ENCODE measurements around the gene CYP4F11.
"Not testable (repeated sequence)": the region's sequence is repeated elsewhere in the genome, so short reads cannot be mapped to it uniquely, and the experiment has no call there.

DNA sequence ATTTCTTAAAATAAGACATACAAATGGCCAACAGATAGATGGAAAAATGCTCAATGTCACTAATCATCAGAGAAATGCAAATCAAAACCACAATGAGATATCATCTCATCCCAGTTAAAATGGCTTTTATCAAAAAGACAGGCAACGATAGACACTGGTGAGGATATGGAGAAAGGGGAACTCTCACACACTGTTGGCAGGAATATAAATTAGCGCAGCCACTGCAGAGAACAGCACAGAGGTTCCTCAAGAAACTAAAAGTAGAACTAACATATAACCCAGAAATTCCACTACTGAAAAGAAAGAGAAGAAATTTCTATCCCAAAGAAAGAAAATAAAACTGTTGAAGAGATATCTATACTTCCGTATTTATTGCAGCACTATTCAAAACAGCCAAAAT lies 51.0 kb downstream of the CYP4F11 start:
- TF ChIP-seq EZH2phosphoT487 (IDR thresholded peaks at IDR 0.05; ENCODE audit: unreplicated experiment); POLR2AphosphoS5 (IDR thresholded peaks at IDR 0.05; ENCODE audit: low read depth); EZH2 (IDR thresholded peaks at IDR 0.05; ENCODE audit: low read depth, unreplicated experiment); JUNB (IDR thresholded peaks at IDR 0.05; ENCODE audit: unreplicated experiment); CREB1 (CRISPR knock-in tag; IDR thresholded peaks at IDR 0.05; ENCODE audit: low read depth): not testable (repeated sequence)
- TF ChIP-seq, protein P1, sequence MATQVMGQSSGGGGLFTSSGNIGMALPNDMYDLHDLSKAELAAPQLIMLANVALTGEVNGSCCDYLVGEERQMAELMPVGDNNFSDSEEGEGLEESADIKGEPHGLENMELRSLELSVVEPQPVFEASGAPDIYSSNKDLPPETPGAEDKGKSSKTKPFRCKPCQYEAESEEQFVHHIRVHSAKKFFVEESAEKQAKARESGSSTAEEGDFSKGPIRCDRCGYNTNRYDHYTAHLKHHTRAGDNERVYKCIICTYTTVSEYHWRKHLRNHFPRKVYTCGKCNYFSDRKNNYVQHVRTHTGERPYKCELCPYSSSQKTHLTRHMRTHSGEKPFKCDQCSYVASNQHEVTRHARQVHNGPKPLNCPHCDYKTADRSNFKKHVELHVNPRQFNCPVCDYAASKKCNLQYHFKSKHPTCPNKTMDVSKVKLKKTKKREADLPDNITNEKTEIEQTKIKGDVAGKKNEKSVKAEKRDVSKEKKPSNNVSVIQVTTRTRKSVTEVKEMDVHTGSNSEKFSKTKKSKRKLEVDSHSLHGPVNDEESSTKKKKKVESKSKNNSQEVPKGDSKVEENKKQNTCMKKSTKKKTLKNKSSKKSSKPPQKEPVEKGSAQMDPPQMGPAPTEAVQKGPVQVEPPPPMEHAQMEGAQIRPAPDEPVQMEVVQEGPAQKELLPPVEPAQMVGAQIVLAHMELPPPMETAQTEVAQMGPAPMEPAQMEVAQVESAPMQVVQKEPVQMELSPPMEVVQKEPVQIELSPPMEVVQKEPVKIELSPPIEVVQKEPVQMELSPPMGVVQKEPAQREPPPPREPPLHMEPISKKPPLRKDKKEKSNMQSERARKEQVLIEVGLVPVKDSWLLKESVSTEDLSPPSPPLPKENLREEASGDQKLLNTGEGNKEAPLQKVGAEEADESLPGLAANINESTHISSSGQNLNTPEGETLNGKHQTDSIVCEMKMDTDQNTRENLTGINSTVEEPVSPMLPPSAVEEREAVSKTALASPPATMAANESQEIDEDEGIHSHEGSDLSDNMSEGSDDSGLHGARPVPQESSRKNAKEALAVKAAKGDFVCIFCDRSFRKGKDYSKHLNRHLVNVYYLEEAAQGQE (IDR thresholded peaks at IDR 0.05; ENCODE audit: unreplicated experiment), result not testable (repeated sequence)
- TF ChIP-seq, protein P2, sequence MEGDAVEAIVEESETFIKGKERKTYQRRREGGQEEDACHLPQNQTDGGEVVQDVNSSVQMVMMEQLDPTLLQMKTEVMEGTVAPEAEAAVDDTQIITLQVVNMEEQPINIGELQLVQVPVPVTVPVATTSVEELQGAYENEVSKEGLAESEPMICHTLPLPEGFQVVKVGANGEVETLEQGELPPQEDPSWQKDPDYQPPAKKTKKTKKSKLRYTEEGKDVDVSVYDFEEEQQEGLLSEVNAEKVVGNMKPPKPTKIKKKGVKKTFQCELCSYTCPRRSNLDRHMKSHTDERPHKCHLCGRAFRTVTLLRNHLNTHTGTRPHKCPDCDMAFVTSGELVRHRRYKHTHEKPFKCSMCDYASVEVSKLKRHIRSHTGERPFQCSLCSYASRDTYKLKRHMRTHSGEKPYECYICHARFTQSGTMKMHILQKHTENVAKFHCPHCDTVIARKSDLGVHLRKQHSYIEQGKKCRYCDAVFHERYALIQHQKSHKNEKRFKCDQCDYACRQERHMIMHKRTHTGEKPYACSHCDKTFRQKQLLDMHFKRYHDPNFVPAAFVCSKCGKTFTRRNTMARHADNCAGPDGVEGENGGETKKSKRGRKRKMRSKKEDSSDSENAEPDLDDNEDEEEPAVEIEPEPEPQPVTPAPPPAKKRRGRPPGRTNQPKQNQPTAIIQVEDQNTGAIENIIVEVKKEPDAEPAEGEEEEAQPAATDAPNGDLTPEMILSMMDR (conservative IDR thresholded peaks at IDR 0.05; ENCODE audit: low read depth in 2 of 2), result not testable (repeated sequence)
- TF ChIP-seq, protein P3, sequence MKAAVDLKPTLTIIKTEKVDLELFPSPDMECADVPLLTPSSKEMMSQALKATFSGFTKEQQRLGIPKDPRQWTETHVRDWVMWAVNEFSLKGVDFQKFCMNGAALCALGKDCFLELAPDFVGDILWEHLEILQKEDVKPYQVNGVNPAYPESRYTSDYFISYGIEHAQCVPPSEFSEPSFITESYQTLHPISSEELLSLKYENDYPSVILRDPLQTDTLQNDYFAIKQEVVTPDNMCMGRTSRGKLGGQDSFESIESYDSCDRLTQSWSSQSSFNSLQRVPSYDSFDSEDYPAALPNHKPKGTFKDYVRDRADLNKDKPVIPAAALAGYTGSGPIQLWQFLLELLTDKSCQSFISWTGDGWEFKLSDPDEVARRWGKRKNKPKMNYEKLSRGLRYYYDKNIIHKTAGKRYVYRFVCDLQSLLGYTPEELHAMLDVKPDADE (IDR thresholded peaks at IDR 0.05), result not testable (repeated sequence)

Data from GM23338 (cell line).